HG02973 (cell line): ENCODE data around the gene KATNA1.

Experiments
- ATAC-seq: cut with Tn5 transposase; IDR thresholded peaks from one replicate; pipeline ENCODE4 v1.9.1; 2021; ENCODE audit warnings: moderate library complexity; ENCODE audit not compliant: unreplicated experiment

The KATNA1 gene

GRCh38 chr6:149614337-149614736 is 34.2 kb downstream of the KATNA1 start:
- no peak for ATAC-seq

DNA sequence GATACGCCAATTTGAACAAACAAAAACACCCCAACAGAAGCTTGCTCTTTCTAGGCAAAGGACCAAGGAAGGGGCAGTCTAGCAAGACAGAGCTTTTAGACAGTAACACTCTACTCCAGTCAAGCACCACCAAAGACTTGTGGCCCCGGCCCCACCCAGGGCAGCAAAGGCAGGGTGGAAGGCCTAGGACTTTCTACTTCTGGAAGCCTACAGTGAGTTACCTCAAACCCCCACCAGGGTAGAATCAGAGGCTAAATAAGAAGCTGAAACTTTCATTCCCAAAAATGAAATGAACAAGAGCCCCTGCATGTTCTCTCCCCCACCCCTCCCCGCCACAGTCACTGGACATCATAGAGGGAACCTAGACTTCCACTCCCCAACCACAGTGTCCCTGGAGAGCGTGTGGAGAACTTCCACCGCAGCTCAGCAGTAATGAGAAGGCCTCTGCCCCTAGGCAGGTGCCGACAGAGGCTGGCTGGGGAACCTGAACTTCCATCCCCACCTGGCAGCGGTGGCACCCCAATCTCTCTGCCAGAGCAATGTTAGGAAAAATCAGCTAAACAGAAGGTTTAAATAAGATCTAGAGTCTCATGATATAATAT is 40.0 kb downstream of the KATNA1 start:
- no peak for ATAC-seq

- no peak for ATAC-seq
These were observed 48.0 kb downstream of the KATNA1 start for GRCh38 chr6:149600508-149600907.

DNA sequence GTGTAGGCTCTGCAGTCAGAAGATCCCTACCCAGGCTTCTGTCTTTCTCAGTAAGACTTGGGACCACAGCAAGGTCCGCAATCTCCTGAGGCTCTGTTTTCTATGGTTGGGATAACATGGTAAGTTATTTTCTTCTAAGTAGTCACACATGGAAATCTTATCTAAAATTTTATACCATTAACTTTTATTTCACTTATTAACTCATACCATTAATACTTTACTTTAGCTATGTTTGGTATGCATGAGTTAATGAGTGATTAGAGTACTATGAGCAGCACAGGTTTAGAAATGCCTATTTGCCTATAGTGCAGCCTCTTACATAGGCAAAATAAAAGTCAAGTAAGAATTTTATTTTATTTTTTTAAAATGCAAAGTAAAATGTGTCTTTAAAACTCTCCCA is 55.1 kb downstream of the KATNA1 start:
- no peak for ATAC-seq

DNA sequence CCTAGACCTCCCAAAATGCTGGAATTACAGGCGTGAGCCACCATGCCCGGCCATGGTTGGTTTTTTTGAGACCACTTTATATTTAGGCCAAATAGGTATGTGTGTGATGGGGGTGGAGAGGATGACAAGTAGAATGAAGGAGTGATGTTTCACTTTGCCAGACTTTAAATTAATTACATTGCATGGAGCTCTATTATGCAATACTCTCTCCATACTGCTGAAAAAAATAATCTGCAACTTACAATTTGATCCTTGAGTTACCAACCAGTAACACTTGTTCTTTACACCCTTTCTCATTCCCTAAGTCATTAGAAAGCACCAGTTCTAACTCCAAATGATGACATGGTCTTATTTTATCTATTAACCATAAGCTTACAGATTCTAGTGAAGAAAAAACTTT is 55.5 kb downstream of the KATNA1 start:
- ATAC-seq = no peak

GRCh38 chr6:149586149-149586548 is 62.4 kb downstream of the KATNA1 start:
- no peak for ATAC-seq

DNA sequence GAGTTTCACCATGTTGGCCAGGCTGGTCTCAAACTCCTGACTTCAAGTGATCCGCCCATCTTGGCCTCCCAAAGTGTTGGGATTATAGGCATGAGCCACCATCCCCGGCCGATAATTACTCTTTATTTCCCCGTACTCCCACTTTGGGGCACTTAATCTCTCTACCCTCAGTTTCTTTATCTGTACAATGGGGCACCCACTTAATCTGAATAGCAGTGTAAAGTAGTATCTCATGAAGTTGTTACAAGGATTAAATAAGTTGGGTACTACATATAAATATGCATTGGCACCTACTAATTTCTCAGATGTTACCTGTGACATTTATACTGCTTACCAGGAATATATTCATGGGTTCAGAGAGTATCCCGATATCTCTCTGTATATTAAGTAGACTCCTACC is 67.2 kb downstream of the KATNA1 start:
- no peak for ATAC-seq

- no peak for ATAC-seq
These were observed 67.6 kb downstream of the KATNA1 start for GRCh38 chr6:149580880-149581279.

DNA sequence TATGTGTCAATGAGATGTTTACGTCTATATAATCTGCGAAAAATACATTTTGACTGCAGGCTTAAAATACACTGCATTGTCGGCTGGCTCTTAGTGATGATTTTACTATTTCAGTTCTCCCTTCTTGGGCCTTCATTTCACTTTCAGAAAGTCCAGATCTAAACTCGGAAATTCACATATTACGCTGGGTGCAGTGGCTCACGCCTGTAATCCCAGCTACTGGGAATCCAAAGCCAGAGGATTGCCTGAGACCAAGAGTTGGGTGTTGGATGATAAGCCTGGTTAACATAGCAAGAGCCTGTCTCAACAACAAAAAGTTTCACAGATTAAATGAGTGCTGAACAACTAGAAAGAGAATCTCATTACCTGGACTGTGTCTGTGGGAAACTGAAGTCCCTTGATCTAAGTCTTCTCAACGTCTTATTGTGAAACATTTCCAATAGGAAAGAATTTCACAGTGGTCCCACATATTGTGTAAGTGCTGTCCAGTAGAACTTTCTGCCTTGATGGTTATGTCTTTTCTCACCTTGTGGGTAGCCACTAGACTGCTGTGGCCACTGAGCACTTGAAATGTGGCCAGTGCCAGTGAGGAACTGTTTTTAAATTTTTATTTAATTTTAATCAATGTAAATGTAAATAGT is 80.4 kb downstream of the KATNA1 start:
- no peak for ATAC-seq

DNA sequence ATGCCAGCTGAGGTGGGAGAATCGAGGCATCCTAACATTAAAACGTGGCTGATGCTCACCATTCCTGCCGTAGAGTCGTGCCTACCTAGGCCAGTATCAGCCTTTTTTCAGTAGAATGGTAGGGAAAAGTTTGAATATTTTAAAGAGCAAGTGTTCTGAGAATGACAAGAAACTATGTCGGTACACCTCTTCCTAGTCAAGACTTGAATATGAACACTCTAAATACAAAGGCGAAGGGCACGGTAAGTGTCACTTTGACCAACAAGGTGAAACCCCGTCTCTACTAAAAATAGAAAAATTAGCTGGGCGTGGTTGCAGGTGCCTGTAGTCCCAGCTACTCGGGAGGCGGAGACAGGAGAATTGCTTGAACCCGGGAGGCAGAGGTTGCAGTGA is 81.3 kb downstream of the KATNA1 start:
- no peak for ATAC-seq

DNA sequence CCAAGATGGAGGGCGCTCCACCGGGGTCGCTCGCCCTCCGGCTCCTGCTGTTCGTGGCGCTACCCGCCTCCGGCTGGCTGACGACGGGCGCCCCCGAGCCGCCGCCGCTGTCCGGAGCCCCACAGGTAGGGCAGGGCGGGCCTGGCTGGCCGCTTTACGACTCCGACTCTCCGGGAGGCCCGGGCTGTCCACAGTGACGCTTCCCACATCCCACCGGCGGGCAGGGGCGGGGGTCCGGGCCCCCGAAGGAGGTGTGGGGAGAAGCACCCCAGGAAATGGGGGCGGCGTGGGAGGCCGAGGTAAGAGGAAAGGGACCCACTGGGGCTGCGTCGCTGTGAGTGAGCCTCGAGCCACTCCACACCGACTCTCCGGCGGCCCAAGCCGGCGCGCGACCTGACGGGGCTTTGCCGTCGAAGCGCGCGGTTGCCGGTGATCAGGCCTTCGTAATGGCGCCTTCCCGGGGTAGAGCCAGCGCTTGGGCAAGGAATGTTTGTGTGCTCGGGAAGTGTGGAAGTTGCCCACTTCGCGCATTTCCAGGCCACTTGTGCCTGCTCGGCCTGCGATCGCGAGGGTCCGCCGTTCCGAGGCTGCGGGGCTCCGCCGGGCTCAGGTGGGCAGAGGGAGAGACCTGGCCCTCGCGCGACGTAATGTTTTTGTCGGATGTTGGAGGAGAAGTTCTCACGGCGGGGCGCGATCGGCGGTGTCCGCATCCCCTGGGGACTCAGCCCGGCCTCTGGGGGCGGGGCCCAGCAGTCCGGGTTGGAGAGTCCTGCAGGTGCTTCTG is 81.9 kb downstream of the KATNA1 start:
- peak; percentile 22 for ATAC-seq

- ATAC-seq = peak; percentile 70
These were observed 82.7 kb downstream of the KATNA1 start, which contains the start of gene GINM1 for GRCh38 chr6:149565527-149566409. Gene GINM1, plus strand, starts transcription at chr6:149566375. Its CDS starts 40 bp downstream, at chr6:149566415.

DNA sequence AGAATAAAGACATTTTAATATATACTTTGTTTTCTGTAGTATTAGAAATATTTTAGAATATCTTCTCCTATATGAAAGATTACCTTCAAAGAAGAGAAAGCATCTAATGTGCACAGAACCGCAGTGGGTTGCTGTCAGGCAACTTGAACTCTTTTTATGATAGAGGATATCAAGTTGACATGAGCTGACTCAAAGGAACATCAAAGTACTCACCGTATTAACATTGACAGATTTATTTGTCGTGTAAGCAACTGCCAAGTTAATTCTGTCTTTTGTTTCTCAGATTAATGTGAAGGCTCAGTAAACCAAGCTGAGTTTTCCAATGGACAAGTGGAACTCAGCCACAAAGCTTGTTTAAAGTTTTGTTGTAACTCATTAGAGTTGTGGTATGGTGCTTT is 84.6 kb downstream of the KATNA1 start:
- ATAC-seq = no peak

DNA sequence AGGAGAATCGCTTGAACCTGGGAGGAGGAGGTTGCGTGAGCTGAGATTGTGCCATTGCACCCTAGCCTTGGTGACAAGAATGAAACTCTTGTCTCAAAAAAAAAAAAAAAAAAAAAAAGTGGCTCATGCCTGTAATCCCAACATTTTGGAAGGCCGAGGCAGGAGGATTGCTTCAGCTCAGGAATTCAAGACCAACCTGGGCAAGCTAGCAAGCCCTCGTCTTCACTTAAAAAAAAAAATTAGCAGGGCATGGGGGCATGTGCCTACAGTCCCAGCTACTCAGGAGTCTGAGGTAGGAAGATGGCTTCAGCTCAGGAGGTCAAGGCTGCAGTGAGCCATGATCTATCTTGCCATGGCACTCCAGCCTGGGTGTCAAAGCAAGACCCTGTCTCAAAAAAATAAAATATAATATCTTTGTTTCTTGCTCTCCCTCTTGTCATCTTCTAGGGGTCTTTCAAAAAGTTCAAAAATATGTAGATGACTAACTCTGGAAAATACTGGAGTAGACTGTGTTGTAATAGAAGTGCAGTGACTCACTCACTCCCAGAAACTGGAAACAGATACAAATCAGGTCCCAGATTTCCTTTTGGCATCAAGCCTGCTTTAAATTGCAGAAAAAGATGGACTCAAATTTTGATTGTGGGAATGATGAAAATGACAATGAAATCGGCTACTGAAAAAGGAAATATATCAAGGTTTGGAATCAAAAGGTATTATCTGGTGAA is 85.1 kb downstream of the KATNA1 start:
- no peak for ATAC-seq

- peak; percentile 41 for ATAC-seq
These were observed 87.8 kb downstream of the KATNA1 start for GRCh38 chr6:149560736-149561135.

DNA sequence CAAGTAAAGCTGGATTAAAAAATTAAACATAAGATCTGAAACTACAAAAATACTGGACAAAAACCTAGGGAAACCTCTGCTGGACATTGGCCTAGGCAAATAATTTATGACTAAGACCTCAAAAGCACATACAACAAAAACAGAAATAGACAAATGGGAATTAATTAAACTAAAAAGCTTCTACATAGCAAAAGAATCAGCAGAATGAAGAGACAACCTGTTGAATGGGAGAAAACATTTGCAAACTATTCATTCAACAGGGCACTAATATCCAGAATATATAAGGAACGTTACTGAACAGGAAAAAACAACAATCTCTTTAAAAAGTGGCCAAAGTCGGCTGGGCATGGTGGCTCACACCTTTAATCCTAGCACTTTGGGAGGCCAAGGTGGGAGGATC is 89.1 kb downstream of the KATNA1 start:
- no peak for ATAC-seq

GRCh38 chr6:149558029-149558428 is 90.5 kb downstream of the KATNA1 start:
- no peak for ATAC-seq

DNA sequence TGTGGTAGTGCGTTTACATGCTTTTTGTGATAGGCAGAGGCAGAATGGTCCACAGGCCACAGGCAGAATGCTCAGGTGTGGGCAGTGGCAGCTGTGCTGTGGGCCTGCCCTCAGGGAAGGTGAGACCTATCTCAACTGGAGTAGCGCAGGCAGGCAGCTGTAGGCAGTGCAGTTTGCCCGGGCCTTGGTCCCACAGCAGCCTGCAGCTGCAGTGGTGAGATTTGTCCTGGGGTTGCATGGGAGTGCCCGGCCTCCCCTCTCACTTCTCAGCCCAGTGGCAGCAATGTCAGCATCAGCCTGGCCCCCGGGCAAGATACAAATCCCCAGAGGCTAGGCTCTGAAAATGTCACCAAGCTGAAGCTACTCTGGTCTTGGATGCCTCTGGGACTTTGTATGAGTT is 96.6 kb downstream of the KATNA1 start:
- no peak for ATAC-seq

- peak; percentile 86 for ATAC-seq
These were observed 102.6 kb downstream of the KATNA1 start, which contains the start of gene PPIL4 for GRCh38 chr6:149545754-149546471. Gene PPIL4, minus strand, starts transcription at chr6:149546043. Its CDS starts 38 bp downstream, at chr6:149546005.
